Left kidney (tissue), 8 donors: ENCODE measurements around the gene CRYBA2. TPM values are rescaled to one million over a fixed set of nuclear protein-coding genes. Genes with fewer than 3 reads are reported as not detected.
A peak's percentile ranks its signal among the peaks of the same experiment; 100 is the strongest.

Experiments
- DNase-seq: peaks from one replicate; pipeline ENCODE4 v3.0.0-alpha.2; 2013
- long read RNA-seq, 8 donors: transcript quantifications; one replicate each; lab custom pipeline, GENCODE V29; 2026
- polyA plus RNA-seq: library from polyadenylated mRNA; unstranded; fragments of 120-200 nt; gene quantifications from one replicate; pipeline ENCODE4 v1.2.1, GENCODE V29; 2013; ENCODE audit not compliant: insufficient read length

Gene CRYBA2, protein sequence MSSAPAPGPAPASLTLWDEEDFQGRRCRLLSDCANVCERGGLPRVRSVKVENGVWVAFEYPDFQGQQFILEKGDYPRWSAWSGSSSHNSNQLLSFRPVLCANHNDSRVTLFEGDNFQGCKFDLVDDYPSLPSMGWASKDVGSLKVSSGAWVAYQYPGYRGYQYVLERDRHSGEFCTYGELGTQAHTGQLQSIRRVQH
- polyA plus RNA-seq = not detected
- long read RNA-seq, donor 1 = 0 reads
- long read RNA-seq, donor 2 = 0 reads
- long read RNA-seq, donor 3 = 0 reads
- long read RNA-seq, donor 4 = 0 reads
- long read RNA-seq, donor 5 = 0 reads
- long read RNA-seq, donor 6 = 0 reads
- long read RNA-seq, donor 7 = 0 reads
- long read RNA-seq, donor 8 = 0 reads

GRCh38 chr2:218993345-218994315 is at the start of gene CRYBA2:
Gene CRYBA2, minus strand, starts transcription at chr2:218993422. Its CDS starts 246 bp downstream, at chr2:218993176.
- DNase-seq = no peak

DNA sequence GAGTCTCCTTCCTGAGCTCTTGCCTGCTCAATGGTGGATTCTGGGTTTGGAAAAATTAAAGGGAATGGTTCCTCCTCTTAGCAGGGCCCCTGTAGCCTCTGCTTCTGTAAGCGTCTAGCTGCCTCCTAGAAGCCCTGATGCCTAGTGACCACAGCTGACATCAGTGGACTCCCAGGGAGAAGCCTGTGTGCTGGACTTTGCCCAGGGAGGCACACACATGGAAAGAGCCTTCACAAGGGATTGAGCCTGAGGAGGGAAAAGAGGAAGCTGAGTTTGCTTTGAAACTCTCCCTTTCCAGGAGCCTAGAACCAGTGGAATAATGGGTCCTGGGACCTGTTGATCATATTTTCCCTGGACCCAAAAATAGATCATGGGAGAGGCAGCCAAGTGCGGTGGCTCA is 49.5 kb upstream of the CRYBA2 start:
- no peak for DNase-seq

DNA sequence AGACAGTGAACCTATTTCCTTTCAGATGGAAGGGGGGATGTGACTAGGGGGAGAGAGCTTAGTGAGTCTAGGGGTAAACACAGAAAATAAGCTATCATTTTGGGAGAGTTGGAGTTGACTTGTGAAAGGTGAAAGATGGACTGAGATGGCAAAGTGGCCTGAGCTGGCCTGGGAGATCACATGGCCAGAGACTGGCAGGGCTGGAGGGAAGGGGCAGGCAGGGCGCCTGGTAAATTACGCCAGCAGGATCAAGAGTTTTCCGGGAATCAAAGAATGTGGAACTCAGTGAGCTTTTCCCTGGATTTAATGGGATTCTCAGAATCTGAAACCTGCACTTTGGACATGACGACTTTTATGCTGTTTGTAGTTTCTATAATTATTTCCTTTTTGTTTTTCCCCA is 48.9 kb upstream of the CRYBA2 start:
- DNase-seq = no peak

GRCh38 chr2:219041252-219041651 is 48.0 kb upstream of the CRYBA2 start, which contains the start of gene CFAP65:
Gene CFAP65, minus strand, starts transcription at chr2:219041516. Its CDS starts 2,468 bp downstream, at chr2:219039048.
- no peak for DNase-seq

DNA sequence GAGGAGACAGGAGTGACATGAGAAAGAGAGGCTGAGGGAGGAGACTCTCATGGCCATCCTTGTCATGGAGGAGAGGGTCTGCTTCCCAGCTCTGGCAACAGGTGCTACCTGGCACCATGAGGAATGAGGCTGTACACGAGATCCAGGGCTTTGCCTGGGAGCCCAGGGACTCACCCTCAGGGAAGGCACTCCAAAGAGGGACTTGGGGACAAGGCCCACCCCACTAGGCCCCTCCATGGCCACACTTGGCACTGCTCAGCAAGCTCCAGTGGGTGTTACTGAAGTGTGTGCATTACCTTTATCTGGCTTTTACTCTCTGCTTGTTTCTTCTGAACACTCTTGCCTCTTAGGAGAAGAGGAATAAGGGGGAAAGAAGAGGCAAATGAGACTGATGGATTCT is 45.4 kb upstream of the CRYBA2 start:
- DNase-seq = no peak

GRCh38 chr2:219037783-219038499 is 44.7 kb upstream of the CRYBA2 start:
- no peak for DNase-seq

GRCh38 chr2:219035942-219036341 is 42.7 kb upstream of the CRYBA2 start:
- DNase-seq = no peak

GRCh38 chr2:219034823-219035222 is 41.6 kb upstream of the CRYBA2 start:
- DNase-seq = no peak

DNA sequence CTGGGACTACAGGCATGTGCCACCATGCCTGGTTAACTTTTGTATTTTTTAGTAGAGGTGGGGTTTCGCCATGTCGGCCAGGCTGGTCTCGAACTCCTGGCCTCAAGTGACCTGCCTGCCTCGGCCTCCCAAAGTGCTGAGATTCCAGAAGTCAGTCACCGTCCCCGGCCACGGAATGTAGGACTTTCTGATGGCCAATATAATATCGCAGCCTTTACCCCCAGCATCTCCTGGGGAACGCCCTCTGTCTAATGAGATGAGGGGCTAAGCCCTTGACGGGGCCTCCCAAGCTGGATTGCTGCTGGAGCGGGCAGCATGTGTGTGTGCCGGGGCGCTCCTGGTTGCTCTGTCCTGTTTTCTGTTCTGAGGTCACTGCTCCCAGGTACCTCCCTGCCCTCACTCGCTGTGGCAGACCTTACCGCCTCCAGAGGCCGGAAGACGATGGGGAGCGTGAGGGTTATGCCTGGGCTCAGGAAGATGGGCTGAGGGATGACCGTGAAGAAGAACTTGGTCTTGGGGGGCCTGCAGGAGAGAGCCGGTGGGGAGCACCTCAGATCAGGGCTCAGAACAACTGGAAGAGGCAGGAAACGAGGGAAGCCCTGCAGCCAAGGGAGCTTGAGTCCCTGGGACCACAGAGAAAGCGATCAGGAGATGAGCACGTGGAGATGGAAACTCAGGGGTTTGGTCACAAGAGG is 39.0 kb upstream of the CRYBA2 start:
- no peak for DNase-seq

DNA sequence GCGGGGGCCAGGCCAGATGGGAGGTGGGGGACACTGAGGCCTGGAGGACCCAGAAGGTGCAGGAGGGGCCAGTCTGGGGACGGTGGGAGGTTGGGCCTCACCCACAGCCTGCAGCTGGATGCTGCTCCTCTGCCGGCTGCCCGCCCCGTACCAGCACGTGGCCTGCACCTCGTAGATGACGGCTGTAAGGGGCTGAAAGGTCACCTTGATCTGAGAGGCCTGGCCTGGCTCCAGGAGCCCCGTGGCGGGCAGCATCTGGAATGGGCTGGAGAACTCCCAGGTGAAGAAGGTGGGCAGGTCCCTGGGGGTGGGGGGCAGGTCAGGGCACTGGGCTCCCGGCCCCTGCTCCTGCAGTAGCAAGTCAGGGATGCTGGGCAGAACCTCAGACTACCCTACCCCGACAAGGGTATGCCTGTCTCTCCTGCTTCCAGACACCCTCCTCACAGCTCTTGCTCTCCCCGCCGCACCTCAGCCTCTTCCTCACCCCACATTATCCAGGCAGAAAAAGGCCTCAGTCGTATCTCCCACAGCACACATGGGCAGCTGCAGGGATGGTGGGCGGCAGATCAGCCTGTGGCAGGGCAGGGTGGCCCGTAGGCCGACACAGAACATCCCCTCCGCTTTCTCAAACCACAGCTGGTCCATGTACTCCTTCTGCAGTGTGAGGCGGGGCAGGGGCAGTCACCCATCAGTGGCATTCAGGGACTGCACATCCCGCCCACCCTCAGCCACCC is 38.0 kb upstream of the CRYBA2 start:
- DNase-seq = no peak

GRCh38 chr2:219030177-219030940 is 37.1 kb upstream of the CRYBA2 start:
- DNase-seq = no peak

- DNase-seq = peak; percentile 65
Measured at GRCh38 chr2:219029829-219030165, 36.6 kb upstream of the CRYBA2 start.

DNA sequence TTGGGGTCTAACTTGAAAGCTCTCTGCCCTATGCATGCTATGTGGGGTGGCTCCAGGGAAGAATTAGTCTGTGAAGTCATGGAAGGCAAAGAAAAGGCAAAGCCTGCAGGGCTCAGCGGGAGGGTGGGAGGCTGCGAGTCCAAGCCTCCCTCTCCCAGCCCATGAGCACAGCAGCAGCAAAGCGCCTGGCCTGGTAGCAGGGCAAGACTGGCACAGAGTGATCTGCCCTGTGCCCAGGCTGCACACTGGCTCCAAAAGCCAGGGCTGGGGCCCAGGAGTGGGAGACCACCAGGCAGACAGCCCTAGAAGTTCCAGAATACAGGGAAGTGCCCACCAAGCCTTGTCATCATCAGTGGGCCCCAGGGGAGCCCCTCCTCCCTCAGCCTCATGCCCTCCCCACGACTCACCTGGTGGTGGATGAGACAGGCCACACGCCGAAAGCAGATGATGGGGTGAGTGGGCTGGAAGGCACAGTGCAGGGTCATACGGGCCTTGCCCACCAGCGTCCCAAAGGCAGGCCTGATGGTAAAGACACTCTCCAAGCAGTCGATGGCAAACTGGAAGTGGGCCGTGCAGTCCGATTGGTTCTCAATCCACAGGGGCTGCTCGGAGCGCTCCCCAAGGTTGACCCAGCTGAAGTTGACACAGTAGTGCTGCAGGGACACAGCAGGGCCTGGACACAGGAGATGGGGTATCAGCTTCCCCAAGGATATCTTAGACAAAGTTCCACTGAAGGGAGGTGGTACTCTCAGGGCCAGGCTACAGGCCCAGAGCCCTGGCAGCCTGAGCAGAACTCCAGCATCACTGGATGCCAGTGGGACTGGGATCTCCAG is 36.0 kb upstream of the CRYBA2 start:
- DNase-seq = no peak

- no peak for DNase-seq
Measured at GRCh38 chr2:219028141-219028540, 34.9 kb upstream of the CRYBA2 start.

DNA sequence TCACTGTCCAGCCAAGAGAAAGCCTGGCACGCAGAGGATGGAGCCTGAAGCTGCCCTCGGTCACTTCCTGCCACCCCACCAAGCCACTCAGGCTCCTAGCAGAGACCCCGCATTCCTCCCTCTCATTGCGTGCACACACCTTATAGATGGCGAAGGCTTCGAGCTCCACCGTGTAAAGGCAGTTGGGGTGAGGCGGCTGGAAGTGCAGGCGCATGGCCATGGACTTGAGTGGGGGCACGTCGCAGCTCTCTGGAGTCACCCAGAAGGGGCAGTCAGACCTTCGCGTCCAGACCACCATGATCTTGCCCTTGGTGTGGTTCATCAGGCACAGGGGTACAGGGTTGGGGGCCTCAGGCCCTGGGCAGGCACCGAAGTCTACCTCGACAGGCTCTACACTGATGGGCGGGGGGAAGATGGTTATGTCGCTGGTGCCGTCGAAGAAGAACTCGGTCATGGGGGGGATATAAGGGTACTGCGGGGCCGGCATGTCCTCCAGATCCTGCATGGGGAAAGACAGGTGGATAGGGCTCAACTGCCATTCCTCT is 34.4 kb upstream of the CRYBA2 start:
- DNase-seq = no peak

- no peak for DNase-seq
Measured at GRCh38 chr2:219026946-219027345, 33.7 kb upstream of the CRYBA2 start.

DNA sequence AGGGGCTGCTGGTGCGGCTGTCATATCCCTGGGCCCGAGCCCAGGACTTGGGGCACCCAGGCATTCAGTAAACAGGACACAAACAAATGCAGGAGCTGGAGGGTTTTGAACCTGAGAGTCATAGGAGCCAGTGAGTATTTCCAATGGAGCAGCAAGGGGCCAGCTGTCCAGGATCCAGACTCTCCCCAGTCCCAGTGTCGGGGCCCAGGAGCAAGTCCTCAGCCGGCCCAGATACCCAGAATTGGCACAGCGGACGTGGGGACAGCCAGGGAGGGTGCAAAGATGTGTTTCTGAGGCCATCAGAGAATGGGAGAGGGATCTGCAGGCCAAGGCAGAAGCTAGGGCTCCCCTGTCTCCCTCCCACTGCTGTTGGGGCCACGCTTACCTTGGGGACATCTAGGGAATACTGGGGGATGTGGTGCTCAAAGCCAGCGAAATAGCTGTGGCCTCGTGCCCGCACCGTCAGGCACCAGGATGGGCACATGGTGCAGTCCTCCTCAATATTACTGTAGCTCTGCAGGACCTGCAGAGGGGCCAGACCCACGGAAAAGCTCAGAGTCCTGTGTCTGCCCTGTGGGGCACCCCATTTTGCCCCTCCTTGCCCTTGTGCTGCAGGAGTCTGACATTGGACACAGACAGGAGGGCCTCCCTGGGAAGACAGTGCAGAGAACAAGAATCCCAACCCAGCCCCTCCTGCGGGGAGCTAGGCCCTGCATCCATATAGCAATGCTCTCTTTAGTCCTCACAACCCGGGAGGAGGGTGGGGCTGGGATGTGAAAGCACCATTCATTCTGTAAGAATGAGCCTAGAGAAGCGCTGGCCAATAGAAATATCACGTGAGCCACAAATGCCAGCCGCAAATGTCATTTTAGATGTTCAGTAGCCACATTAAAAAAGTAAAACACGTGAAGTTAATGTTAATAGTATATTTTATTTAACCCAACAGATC is 32.7 kb upstream of the CRYBA2 start:
- no peak for DNase-seq

DNA sequence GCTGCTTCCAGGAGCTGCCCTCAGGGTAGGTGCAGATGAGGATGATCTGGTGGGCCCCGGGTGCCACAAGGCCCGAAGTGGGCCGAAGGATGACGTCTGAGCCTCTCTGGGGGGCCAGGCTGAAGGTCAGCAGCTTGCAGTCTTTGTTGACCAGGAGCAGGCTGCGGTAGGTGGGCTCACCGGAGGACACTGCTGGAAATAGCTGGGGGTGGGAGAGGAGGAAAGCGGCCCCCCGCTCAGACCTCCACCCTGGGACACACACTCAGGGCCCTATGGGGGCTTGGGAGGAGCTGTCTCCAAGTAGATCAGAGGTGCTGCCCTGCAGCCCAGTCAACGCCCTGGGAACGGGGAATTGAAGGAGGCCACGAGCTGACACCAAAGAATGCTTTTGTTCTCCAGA is 30.8 kb upstream of the CRYBA2 start:
- no peak for DNase-seq
